IPS-NIHi7 (cell line): ENCODE results near the gene ARFGAP2.
"Not testable (repeated sequence)": the region's sequence is repeated elsewhere in the genome, so short reads cannot be mapped to it uniquely, and the experiment has no call there.

Experiments
- DNase-seq: peaks from one replicate; pipeline ENCODE4 v3.0.0; 2012; ENCODE audit warnings: mixed read lengths; ENCODE audit errors: extremely low spot score

Gene ARFGAP2

DNA sequence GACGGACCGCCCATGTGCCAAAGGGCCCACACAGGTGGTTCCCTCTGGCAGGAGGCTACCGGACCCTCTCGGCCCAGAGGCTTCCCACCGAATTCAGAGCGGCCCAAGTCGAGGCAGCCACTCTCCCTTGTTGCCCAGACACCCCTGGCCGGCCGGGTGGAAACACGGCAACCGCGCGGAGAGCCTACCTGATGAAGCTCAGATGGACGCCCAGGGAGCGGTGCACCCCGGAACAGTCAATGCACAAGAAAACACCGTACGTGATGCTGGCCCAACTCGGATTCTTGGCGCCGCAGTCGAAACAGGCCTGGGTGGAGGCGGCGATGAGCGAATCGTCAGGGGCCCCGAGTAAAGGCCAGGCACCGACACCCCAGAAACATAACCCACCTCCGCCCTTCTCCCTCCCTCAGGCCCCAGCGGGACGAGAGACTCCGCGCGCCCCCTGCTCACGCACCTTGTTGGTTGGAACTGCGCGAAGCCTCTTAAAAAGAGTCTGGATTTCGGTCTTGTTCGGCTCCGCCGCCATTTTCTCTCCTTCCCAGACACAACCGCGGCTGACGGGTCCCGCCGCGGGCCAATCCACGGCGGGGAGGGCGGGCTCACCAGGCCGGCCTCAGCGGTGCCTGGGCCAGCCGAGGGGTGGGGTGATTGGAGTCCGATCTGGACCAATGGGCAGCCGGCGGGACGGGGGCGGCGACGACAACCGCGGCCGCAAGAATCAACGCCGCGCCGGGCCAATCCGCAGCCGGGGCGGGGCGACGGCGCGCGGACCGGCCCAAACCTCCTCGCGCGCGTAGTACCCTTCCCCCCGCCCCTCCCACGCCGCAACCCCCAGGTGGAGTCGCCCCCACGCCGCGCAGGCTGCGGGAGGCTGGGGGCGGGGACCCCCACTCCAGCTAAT is at the start of gene ARFGAP2:
Gene ARFGAP2 (minus strand): TSS at position 552 of the 901 bp plus-strand sequence. CDS start 26 bp downstream, at position 526.
- peak; percentile 100 for DNase-seq

DNA sequence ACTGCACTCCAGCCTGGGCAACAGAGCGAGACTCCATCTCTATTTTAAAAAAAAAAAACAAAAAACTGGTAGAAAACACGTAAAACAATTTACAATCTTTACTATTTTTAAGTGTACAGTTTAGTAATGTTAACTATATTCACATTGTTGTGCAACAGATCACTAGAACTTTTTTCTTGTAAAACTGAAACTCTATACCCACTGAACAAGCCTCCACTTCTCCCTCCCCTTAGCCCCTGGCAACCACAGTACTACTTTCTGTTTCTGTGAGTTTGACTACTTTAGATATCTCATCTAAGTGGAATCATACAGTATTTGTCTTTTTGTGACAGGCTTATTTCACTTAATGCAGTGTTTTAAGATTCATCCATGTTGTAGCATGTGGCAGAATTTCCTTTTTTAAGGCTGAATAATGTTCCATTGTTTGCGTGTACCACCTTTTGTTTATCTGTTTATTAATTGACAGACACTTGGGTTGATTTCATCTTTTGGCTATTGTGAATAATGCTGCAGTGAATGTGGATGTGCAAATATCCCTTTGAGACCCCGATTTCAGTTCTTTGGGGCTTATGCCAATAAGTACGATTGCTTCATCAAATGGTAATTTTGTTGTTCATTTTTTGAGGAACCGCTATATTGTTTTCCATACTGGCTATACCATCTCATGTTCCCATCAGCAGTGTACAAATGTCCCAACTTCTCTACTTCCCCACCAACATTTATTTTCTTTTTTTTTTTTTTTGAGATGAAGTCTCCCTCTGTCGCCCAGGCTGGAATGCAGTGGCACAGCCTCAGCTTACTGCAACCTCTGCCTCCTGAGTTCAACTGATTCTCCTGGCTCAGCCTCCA is 49.1 kb upstream of the ARFGAP2 start:
- DNase-seq, result no peak

DNA sequence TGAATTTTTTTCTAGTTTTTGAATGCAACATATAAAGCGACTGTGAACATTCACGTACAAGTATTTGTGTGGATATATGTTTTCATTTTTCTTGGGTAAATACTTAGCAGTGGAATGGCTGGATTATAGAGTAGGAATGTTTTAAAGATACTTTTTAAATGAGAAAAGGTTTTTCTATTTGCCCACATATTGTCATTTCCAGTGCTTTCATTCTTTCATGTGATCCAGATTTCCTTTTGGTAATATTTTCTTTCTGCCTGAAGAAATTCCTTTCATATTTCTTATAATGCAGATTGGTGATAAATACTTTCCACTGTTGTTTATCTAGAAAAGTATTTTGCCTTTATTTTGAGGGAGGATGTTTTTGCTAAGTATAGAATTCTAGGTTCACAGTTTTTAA is 46.0 kb upstream of the ARFGAP2 start:
- no peak for DNase-seq

DNA sequence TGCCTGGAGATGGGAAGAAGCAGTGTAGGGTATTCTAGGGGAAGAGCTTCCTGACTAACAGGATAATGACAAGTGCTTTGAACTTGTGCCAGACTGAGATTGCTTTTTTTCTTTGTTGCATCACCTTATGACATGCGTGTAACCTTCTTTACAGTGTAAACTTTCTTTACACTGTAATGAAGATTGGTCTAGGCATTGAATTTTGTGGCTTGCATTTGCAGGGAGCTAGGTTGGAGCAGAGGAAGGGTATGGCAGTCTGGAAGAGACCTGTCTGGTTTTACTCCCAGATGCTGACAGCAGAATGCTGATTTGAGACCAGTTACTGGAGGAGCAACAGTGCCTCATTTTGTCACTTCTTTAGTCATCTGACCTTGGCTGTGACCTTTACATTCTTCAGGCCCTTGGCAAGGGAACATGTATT is 43.7 kb upstream of the ARFGAP2 start:
- DNase-seq, result no peak

DNA sequence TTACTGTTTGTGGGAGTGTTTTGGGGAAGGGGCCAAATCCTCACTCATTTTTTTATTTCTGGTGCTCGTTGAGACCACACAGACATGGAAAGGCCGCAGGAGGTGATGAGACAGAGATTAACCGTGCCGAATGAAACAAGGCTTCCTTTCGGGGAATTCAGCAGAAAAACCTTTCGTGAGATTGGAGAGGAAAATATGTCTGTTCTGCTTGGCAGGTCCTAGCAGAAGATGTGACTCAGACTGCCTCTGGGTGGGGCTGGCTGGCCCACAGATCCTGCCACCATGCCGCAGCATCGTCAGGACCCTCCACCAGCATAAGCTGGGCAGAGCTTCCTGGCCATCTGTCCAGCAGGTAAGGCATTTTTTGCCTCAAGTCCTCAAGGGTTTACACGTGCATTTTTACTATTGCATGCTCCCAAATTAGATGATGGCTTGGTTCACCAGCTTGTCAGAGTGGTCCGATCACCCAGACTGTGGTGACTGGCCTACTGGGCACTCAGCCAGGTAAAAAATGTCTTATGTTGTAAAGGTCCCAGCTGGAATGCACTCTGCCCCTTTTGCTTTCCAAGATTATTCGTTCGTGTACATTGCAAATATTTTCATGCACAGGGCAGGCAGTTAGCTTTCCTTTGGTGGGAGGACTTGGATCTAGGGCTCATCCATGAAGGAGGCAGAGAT is 39.6 kb upstream of the ARFGAP2 start:
- DNase-seq, result no peak

DNA sequence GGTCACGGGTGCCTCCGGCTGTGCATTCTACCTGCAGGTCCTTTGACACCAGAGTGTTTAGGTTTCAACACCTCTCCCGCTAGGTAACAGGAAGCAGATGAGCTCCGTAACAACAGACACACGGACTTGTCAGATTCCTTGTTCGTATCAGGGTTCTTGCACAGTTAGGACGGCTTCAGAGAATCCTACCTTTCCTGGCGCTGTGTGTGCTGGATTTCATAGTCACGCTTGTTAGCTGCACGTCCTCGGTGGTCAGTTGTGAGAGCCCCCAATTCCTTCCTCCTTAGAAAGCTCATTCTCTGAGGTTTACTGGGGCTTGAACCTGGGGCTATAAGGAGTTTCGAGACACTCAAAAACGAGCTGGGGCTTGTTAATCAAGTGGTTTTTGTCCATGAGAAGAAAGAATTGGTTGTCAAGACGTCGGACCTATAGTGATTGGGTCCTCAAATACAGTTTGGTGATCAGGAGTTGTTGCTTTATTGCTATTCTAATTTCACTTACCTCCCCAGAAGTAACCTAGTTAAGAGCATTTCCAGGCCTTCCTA is 38.8 kb upstream of the ARFGAP2 start:
- peak; percentile 46 for DNase-seq

DNA sequence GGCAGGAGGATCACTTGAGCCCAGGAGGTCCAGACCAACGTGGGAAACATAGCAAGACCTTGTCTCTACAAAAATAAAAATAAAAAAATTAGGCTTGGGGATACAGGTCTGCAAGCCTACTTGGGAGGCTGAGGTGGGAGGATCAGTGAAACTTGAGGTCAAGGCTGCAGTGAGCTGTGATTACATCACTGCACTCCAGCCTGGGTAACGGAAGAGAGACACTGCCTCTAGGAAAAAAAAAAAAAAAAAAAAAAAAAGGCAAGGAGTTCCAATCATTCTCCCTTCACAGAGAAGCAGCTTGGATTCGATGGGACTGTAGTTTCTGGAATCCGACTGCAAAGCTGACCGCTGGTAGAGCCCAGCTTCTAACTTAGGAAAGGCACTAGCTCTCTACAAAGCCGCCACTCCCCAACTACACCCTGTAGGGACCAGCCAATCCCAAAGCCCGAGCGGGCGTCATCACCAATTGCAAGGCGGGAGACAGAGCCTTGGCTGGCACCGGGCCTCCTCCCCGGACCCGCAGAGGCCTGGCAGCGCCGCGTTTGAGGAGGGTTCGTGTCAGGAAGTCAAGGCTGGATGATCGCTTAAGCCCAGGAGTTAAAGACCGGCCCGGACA is 37.4 kb upstream of the ARFGAP2 start:
- DNase-seq, result peak; percentile 78

DNA sequence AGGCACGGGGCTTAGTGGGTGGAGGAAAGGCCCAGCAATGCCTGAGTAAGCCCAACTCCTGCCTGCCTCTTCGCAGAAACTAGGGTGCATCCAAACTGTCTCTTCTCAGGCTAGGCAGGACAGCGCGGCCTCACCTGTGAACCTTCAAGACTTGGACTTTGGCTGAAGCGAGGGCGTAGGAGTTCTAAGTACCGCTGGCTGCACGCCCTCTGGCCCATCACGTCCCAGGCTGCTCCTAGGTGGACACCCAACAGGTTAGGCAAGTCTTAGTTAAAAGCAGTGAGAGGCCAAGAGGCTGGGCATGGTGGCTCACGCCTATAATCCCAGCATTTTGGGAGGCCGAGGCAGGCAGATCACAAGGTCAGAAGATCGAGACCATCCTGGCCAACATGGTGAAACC is 36.3 kb upstream of the ARFGAP2 start:
- no peak for DNase-seq

DNA sequence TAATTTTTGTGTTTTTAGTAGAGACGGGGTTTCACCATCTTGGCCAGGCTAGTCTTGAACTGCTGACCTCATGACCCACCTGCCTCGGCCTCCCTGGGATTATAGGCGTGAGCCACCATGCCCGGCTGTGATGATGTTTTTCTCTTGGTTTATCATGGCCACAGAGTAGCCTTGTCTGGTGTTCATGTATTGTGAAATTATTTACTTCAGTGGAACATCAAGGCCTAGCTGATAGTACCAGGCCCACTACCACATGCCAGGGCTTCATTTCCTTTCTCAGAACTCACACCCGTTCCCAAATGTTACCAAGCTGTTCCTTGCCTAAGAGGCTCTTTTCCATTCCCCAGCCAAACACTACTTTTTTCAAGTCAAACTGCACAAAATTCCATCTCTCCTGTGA is 31.9 kb upstream of the ARFGAP2 start:
- no peak for DNase-seq

DNA sequence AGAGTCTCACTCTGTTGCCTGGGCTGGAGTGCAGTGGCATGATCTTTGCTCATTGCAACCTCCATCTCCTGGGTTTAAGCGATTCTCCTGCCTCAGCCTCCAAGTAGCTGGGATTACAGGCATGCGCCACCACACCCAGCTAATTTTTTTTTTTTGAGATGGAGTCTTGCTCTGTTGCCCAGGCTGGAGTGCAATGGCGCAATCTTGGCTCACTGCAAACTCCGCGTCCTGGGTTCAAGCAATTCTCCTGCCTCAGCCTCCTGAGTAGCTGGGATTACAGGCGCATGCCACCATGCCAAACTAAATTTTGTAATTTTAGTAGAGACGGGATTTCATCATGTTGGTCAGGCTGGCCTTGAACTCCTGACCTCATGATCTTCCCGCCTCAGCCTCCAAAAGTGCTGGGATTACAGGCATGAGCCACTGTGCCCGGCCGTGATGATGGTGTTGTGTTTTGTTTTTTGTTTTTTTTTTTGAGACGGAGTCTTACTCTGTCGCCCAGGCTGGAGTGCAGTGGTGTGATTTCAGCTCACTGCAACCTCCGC is 31.4 kb upstream of the ARFGAP2 start:
- DNase-seq, result not testable (repeated sequence)

DNA sequence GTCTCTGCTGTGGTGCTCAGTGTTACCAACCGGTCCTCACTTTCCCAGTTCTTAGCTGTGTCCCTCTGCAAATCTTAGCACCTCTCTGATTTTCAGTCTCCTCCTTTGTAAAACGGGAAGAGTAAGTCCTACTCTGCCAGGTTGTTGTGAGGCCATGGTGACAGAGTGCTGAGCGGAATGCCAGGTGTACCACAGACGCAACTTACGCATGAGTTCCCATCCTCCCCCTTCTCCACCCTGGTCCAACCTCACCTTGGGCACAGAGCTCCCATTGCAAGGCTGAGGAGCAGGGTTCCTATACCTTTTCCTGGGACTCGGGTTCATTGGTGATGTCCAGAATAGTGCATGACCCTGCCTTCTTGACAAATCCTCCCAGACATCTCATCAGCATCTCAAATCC is 30.8 kb upstream of the ARFGAP2 start:
- no peak for DNase-seq

DNA sequence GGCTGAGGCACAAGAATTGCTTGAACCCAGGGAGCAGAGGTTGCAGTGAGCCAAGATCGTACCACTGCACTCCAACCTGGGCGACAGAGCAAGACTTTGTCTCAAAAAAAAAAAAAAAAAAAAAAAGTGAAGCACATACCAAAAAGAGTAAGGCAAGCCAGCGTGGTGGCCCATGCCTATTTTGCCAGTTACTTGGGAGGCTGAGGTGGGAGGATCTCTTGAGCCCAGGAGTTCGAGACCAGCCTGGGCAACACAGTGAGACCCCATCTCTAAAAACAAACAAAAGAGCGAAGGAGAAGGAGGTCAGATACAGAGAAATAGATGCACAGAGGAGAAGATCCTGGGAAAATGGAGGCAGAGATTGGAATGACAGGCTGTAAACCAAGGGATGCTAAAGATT is 29.9 kb upstream of the ARFGAP2 start:
- DNase-seq, result not testable (repeated sequence)

DNA sequence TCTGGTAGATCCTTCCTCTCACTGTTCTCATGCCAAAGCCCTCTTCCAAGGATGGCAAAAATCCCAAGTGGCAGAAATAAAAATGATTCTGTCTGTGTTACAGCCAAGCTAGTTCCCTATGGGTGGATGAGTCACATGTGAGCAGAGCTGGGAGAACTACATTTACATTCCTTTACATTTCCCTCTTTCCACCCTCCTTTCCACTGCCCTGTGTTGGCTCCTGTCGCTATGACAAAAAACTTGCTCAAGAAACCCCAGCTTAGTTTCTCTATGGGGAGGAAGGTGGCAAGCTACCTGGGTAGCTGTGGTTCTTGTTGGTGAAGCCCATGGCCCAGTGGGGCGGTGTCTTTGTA is 27.9 kb upstream of the ARFGAP2 start:
- peak; percentile 63 for DNase-seq

DNA sequence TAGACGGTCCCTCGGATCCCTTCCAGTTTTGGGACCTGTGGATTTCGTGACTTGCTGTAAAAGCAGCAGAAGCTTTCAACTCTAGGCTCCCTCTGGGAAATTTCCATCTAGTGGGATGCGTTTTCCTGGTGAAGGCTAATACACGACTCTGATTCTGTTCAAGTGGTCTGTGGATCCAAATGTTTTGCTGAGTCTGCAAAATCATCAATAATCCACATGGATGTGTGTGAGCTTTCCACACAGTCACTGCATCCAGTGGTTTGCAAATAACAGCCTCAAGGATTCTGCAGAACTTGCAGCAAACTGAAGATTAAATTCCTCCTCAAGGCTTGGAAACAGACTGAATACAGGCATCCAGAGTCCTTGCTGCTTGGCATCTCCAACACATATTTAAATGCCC is 25.9 kb upstream of the ARFGAP2 start:
- DNase-seq, result no peak

DNA sequence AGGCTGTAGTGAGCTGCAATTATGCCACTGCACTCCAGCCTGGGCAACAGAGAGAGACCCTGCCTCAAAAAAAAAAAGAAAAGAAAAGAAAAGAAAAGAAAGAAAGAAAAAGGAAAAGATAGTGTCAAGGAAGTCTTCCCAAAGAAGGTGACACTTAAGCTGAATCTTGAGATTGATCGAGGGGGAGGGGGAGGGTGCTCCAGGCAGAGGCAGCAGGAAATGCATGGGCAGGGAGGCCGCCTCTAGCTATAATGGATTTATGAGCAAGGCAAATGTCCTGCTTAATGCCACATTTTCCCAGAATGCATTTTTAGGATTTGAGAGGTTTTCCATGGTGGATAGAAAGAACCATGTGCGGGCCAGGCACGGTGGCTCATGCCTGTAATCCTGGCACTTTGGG is 24.3 kb upstream of the ARFGAP2 start:
- DNase-seq, result no peak

DNA sequence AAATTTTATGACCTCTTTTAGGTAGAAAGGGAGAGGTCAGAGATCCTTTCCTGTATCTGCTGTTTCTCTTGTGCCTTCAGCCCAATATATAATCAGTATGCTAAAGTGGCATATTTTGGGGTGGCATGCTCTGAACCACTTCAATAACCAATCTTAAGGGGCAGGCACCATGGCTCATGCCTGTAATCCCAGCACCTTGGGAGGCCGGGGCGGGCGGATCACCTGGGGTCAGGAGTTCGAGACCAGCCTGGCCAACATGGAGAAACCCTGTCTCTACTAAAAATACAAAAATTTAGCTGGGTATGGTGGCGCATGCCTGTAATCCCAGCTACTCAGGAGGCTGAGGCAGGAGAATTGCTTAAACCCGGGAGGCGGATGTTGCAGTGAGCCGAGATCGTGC is 21.5 kb upstream of the ARFGAP2 start:
- not testable (repeated sequence) for DNase-seq

DNA sequence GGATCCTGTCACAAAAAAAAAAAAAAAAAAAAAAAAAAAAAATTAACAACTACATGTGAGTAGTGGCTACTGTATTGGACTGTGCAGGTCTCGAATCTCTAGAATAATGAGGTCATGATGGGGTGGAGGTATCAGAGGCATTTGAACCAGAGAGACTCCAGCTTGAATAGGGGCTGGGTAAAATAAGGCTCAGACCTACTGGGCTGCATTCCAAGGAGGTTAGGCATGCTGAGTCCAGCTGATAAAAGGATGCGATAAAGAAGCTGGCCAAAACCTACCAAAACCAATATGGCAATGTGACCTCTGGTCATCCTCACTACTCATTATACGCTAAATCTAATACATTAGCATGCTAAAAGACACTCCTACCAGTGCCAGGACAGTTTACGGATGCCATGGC is 15.4 kb upstream of the ARFGAP2 start:
- DNase-seq, result no peak

DNA sequence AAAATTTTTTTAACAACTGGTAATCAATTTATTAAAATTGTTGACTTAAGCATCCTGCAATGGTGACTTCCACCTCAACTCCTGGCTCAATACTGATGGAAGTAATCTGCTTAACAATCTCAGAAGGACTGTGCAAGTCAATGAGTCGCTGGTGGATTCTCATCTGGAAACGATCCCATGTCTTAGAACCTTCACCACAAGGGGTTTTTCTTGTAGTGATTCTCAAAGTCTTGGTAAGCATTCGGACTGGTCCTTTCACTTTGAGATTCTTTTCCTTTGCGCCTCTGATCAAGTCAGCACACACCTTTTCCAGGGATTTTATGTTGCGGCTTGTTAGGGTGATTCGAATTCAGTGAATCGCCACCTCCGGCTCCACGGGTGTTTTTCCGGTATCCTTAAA is 14.5 kb upstream of the ARFGAP2 start:
- DNase-seq, result not testable (repeated sequence)

DNA sequence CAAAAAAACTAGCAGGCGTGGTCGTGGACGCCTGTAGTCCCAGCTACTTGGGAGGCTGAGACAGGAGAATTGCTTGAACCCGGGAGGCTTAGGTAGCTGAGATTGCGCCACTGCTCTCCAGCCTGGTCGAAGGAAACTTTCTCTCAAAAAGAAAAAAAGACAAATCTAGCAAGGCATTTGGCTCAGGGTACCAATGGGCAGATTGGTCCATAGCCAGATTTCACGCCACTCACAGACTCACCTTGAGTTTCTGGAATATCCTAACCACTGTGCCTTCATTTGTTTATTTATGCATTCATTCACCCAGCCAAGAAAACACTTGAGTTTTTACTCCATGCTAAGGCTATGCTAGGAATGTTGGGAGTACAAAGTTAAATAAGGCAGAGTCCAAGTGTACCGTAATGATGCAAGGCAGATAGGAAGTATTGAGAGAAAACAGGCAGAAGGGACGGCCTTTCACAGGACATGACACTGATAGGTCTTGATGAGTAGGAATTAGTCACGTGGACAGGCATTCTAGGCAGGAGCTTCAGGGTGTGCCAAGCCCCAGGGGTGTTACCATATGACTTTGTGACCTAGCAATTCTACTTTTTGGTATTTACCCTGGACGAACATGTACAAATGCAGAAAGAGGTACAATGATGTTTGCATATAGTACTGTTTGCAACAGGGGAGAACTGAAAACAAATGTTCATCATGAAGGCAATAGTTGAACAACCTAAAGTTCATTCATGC is 12.6 kb upstream of the ARFGAP2 start:
- no peak for DNase-seq

DNA sequence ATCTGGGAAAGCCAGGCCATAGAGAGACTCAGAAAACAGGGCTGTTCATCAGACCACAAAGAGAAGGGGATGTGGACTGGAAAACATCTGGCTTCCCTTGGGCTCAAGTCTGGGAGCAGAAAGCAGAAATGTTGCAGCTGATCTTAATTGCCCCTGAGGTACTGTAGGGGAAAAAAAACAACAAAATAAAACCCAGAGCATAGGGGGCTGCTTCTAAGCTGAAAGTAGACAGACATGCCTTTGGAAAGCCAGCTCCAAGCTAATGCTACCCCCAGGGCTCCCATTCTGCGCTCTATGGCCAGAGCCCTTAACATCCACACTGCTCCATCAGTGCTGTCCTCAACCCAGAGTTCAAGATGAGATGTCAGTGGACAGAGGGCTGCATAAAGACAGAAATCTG is 11.6 kb upstream of the ARFGAP2 start:
- no peak for DNase-seq

DNA sequence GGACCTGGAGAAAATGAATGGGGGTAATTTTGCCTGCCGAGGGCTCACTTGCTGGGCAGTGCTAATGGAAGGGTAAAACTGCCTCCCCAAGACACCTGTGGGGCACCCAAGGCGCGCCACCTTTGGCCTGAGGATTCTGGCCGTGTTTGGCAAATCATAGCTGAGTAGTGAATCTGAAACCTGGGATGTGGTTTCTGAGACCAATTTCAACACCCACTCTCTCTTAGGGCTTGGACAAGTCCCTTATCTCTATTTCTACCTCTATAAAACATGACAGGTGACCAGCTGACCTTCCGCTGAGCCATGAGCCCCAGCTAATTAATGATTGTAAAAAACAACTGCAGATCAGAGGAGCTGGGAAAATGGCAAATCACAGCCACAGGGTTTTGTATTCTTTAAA is 11.0 kb upstream of the ARFGAP2 start:
- DNase-seq, result no peak
